ENCODE data around the gene AQP12A. TPM values are rescaled to one million over a fixed set of nuclear protein-coding genes. Genes with fewer than 3 reads are reported as not detected.

Gene AQP12A
- total and polyA plus RNA-seq, 10 of the 15 experiments (the other 5 are each of a cell fraction or from before 2014, with no cell fraction given) = not detected

DNA sequence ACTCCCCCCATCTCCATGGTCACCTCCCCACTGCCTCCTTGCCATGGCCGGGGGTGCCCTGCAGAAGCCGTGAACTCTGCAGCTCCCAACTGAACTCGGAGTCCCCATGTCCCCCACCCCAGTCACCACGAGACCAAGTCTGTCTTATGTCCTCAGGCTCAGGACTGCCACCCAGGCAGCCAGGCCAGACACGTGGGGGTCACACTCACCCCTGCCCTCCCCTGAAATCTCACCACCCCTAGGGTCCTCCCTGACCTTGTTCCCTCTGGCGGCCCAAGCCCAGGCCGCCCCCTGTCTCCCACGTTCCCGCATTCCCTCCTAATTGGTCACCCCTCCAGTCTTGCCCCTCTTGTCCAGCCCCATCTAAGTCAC is 11.0 kb downstream of the AQP12A start:
- H2AFZ ChIP-seq (ENCODE audit: control insufficient read depth, low read depth, low read length) = no peak overlapping the region
- no peaks in the 10 kb centered on the region for H3K36me3 ChIP-seq (ENCODE audit: control insufficient read depth in 2 of 2, insufficient read depth in 2 of 2, low read length in 1 of 2)
- ChIA-PET SMC1A (ENCODE audit: uncharacterized antibody, unreplicated experiment) (no interaction called here), RAD21 (ENCODE audit: unreplicated experiment) (interaction anchor here (1.3 kb wide), 1 partner anchor 188 kb away, joined by 6 read pairs; no protein-coding TSS in a partner anchor), CTCF (no interaction called here), POLR2A (no interaction called here)
- TF ChIP-seq TARDBP (IDR thresholded peaks at IDR 0.05; ENCODE audit: borderline replicate concordance) (no peak), ZBED1 (IDR thresholded peaks at IDR 0.05; ENCODE audit: borderline replicate concordance) (no peak), MEF2A (IDR thresholded peaks at IDR 0.05; ENCODE audit: insufficient read depth, low read depth, low read length) (no peak), CREM (IDR thresholded peaks at IDR 0.05; ENCODE audit: low read depth) (no peak), MTA2 (IDR thresholded peaks at IDR 0.05; ENCODE audit: low read depth) (no peak), SRF (IDR thresholded peaks at IDR 0.05; ENCODE audit: low read depth in 2 of 2, low read length in 2 of 2) (no peak), JUND (IDR thresholded peaks at IDR 0.05; ENCODE audit: low read depth, low read length) (no peak), IRF4 (IDR thresholded peaks at IDR 0.05; ENCODE audit: low read depth, low read length) (no peak), EGR1 (IDR thresholded peaks at IDR 0.05; ENCODE audit: borderline replicate concordance in 1 of 2, low read depth in 2 of 2, low read length in 2 of 2) (no peak)
- TF ChIP-seq, protein P1, sequence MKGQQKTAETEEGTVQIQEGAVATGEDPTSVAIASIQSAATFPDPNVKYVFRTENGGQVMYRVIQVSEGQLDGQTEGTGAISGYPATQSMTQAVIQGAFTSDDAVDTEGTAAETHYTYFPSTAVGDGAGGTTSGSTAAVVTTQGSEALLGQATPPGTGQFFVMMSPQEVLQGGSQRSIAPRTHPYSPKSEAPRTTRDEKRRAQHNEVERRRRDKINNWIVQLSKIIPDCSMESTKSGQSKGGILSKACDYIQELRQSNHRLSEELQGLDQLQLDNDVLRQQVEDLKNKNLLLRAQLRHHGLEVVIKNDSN (IDR thresholded peaks at IDR 0.05; ENCODE audit: borderline replicate concordance, extremely low read length, insufficient read depth, low read depth, low read length) = no peak
- TF ChIP-seq, protein P2, sequence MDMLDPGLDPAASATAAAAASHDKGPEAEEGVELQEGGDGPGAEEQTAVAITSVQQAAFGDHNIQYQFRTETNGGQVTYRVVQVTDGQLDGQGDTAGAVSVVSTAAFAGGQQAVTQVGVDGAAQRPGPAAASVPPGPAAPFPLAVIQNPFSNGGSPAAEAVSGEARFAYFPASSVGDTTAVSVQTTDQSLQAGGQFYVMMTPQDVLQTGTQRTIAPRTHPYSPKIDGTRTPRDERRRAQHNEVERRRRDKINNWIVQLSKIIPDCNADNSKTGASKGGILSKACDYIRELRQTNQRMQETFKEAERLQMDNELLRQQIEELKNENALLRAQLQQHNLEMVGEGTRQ (IDR thresholded peaks at IDR 0.05; ENCODE audit: borderline replicate concordance, low read depth, low read length) = no peak
- TF ChIP-seq, protein P3, sequence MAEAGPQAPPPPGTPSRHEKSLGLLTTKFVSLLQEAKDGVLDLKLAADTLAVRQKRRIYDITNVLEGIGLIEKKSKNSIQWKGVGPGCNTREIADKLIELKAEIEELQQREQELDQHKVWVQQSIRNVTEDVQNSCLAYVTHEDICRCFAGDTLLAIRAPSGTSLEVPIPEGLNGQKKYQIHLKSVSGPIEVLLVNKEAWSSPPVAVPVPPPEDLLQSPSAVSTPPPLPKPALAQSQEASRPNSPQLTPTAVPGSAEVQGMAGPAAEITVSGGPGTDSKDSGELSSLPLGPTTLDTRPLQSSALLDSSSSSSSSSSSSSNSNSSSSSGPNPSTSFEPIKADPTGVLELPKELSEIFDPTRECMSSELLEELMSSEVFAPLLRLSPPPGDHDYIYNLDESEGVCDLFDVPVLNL (IDR thresholded peaks at IDR 0.05; ENCODE audit: low read depth, low read length) = no peak
- TF ChIP-seq, protein P4, sequence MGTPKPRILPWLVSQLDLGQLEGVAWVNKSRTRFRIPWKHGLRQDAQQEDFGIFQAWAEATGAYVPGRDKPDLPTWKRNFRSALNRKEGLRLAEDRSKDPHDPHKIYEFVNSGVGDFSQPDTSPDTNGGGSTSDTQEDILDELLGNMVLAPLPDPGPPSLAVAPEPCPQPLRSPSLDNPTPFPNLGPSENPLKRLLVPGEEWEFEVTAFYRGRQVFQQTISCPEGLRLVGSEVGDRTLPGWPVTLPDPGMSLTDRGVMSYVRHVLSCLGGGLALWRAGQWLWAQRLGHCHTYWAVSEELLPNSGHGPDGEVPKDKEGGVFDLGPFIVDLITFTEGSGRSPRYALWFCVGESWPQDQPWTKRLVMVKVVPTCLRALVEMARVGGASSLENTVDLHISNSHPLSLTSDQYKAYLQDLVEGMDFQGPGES (IDR thresholded peaks at IDR 0.05) = no peak
- TF ChIP-seq, protein P5, sequence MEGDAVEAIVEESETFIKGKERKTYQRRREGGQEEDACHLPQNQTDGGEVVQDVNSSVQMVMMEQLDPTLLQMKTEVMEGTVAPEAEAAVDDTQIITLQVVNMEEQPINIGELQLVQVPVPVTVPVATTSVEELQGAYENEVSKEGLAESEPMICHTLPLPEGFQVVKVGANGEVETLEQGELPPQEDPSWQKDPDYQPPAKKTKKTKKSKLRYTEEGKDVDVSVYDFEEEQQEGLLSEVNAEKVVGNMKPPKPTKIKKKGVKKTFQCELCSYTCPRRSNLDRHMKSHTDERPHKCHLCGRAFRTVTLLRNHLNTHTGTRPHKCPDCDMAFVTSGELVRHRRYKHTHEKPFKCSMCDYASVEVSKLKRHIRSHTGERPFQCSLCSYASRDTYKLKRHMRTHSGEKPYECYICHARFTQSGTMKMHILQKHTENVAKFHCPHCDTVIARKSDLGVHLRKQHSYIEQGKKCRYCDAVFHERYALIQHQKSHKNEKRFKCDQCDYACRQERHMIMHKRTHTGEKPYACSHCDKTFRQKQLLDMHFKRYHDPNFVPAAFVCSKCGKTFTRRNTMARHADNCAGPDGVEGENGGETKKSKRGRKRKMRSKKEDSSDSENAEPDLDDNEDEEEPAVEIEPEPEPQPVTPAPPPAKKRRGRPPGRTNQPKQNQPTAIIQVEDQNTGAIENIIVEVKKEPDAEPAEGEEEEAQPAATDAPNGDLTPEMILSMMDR (IDR thresholded peaks at IDR 0.05 in 2 of 3, conservative IDR thresholded peaks at IDR 0.05 in 1 of 3; ENCODE audit: control insufficient read depth in 2 of 3, extremely low read depth in 1 of 3, insufficient read depth in 1 of 3, low read depth in 3 of 3, low read length in 3 of 3) = no peak
- H3K9me3 ChIP-seq (replicated peaks; ENCODE audit: control insufficient read depth, insufficient read depth, low read length) = no peaks in the 10 kb centered on the region
- DNase-seq (ENCODE audit: low read depth, low spot score) (no peak), FAIRE-seq (no peak), ATAC-seq (no peak)
- 0% methylated on average over 7 of the region's 9 CpGs for WGBS (ENCODE audit: insufficient coverage, insufficient replicate concordance, low lambda C conversion rate, missing lambda C conversion rate)
- no peak overlapping the region for H3K9ac ChIP-seq (ENCODE audit: control insufficient read depth, insufficient read depth, low read length)
- H3K4me1 ChIP-seq (ENCODE audit: control insufficient read depth, insufficient read depth, low read length) = no peaks in the 10 kb centered on the region
- H3K4me3 ChIP-seq = no peak overlapping the region
- no peak overlapping the region for H3K4me2 ChIP-seq (ENCODE audit: control insufficient read depth, insufficient read depth)
- H3K27me3 ChIP-seq (replicated peaks in 1 of 2; ENCODE audit: control insufficient read depth in 2 of 2, insufficient read depth in 2 of 2, low read length in 1 of 2) = peaks cover 0 to 2% of the 10 kb centered on the region in 2 experiments; a peak in 1 of 4 replicates
- no peaks in the 10 kb centered on the region for H4K20me1 ChIP-seq (ENCODE audit: control insufficient read depth, insufficient read depth)
- H3K27ac ChIP-seq (ENCODE audit: control insufficient read depth, insufficient read depth) = no peak overlapping the region
- intact Hi-C loops (cut with micrococcal nuclease; ENCODE audit: unreplicated experiment) = loop anchor here (10.0 kb wide), 1 partner anchor 188 kb away; no protein-coding TSS in a partner anchor
- no peaks in the 10 kb centered on the region for H3K79me2 ChIP-seq (ENCODE audit: control insufficient read depth, insufficient read depth, low read length)
- in situ Hi-C loops (cut with MboI) = no loop called here
- BruUV-seq (replicated peaks) = no TSS peak
